Large intestine (tissue), 3 donors: ENCODE data around the gene UVSSA. TPM values are rescaled to one million over a fixed set of nuclear protein-coding genes. Genes with fewer than 3 reads are reported as not detected.
"Not testable (repeated sequence)": the region's sequence is repeated elsewhere in the genome, so short reads cannot be mapped to it uniquely, and the experiment has no call there.

Experiments used
- DNase-seq, 2 donors: peaks; one replicate each; pipeline versions ENCODE4 v3.0.0 to v3.0.0-alpha.2; 2013
- H3K27ac ChIP-seq: one replicate; pipeline ENCODE4 v1.5.1; 2013; ENCODE audit warnings: low read length
- H3K27me3 ChIP-seq: 2 replicates; pipeline ENCODE4 v1.6.1; 2013; ENCODE audit warnings: low read length; ENCODE audit not compliant: control insufficient read depth, insufficient read depth
- H3K36me3 ChIP-seq: 2 replicates; pipeline ENCODE4 v1.6.1; 2013; ENCODE audit warnings: low read length; ENCODE audit not compliant: control insufficient read depth, insufficient read depth
- H3K4me1 ChIP-seq: one replicate; pipeline ENCODE4 v1.6.1; 2013; ENCODE audit warnings: low read length; ENCODE audit not compliant: control insufficient read depth, insufficient read depth
- H3K4me3 ChIP-seq: one replicate; pipeline ENCODE4 v1.5.1; 2013; ENCODE audit warnings: low read length
- H3K9me3 ChIP-seq: one replicate; pipeline ENCODE4 v1.6.1; 2013; ENCODE audit warnings: mild to moderate bottlenecking, low read depth, low read length, moderate library complexity; ENCODE audit not compliant: control insufficient read depth
- WGBS: methylation state at CpG from one replicate; pipeline ENCODE4 v1.1.5; 2013; ENCODE audit warnings: low lambda C conversion rate; ENCODE audit not compliant: insufficient coverage; 5-methylcytosine and 5-hydroxymethylcytosine counted together
- polyA plus RNA-seq: library from polyadenylated mRNA; unstranded; fragments of 120-200 nt; gene quantifications from one replicate; pipeline ENCODE4 v1.2.1, GENCODE V29; 2013

Gene UVSSA
- polyA plus RNA-seq, 1 donor = 23.5 TPM

DNA sequence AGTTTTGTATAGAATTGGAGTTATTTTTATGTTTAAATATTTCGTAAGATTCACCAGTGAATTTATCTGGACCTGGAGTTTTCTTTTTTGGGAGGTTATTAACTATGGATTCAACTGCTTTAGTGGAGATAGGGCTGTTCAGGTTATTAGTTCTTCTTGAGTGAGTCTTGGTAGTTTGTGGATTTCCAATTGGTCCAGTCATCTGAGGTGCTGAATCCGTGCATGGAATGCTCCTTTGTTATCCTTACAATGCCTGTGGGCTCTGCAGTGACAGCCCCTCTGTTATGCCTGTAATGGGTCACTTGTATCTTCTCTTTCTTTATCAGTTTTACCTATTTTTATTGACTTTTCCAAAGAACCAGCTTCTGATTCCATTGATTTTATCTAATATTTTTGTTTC lies 74.6 kb downstream of the UVSSA start:
- Histone ChIP-seq H3K4me3 (no peak overlapping the region), H3K27me3 (peaks cover 13% of the 10 kb centered on the region), H3K36me3 (no peaks in the 10 kb centered on the region), H3K4me1 (no peaks in the 10 kb centered on the region), H3K27ac (no peak overlapping the region), H3K9me3 (no peaks in the 10 kb centered on the region)
- 75% methylated on average over 1 of the region's 2 CpGs for WGBS
- no peak for DNase-seq

DNA sequence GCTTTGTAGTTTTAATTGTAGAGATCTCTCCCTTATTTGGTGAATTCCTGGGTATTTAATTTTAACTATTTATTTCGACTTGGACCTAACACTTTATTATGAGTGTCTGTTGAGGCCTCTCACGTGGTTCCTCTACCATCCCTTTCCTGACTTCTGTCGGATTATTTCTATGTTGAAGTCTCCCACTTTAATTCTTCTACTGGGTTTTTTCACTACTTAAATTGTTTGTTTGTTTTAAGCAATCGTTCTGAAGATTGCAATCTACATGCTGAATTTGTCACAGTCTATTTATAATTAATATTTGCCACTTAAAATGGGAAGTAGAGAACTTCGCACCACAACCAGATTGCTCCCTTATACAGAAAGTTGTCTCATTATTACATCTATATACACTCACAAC lies 80.0 kb downstream of the UVSSA start:
- Histone ChIP-seq H3K4me3 (no peak overlapping the region), H3K9me3 (no peaks in the 10 kb centered on the region), H3K36me3 (no peaks in the 10 kb centered on the region), H3K4me1 (no peaks in the 10 kb centered on the region), H3K27ac (no peak overlapping the region), H3K27me3 (no peaks in the 10 kb centered on the region)
- no peak for DNase-seq
- WGBS = 82% methylated on average over 3 of the region's 5 CpGs

DNA sequence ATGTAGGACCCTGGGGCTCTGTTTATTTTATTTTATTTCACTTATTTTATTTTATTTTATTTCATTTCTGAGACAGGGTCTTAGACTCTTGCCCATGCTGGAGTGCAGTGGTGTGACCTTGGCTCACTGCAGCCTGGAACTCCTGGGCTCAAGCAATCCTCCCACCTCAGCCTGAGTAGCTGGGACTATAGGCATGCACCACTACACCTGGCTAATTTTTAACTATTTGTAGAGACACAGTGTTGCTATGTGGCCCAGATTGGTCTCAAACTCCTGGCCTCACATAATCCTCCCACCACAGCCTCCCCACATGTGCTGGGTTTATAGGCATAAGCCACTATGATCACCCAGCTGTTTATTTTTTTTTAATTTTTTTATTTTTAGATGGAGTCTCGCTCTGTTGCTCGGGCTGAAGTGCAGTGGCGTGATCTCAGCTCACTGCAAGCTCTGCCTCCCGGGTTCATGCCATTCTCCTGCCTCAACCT lies 96.7 kb downstream of the UVSSA start:
- H3K9me3 ChIP-seq, H3K4me1 ChIP-seq, H3K36me3 ChIP-seq, H3K27me3 ChIP-seq, DNase-seq, H3K27ac ChIP-seq, H3K4me3 ChIP-seq: not testable (repeated sequence)
- WGBS = no CpG with 5 or more reads among the region's 4 CpGs

Other genes starting within 250 kb of the UVSSA start
- gene RNF212, start 233.6 kb upstream of the UVSSA start, polyA plus RNA-seq = 1.8 TPM
- 54.6 TPM for gene SPON2, start 174.6 kb upstream of the UVSSA start, polyA plus RNA-seq
- 134 TPM for gene CTBP1, start 98.1 kb upstream of the UVSSA start, polyA plus RNA-seq
- gene MAEA, start 57.3 kb upstream of the UVSSA start, polyA plus RNA-seq = 51.2 TPM
- not detected for gene NKX1-1, start 59.2 kb downstream of the UVSSA start, polyA plus RNA-seq